ENCODE measurements around the gene FAM171A2. TPM values are rescaled to one million over a fixed set of nuclear protein-coding genes. Genes with fewer than 3 reads are reported as not detected.

FAM171A2 gene
- polyA plus RNA-seq, 2 of the 4 experiments (the other 2 are of a cell fraction), result 1.8 to 3.9 TPM

GRCh38 chr17:44384281-44384822 is 20.7 kb upstream of the FAM171A2 start:
- Histone ChIP-seq H3K4me2 (peak overlapping the region; percentile 87), H3K4me3 (no peak overlapping the region), H3K27ac (peak overlapping the region in 1 of 2 experiments; percentile 86; a peak in 3 of 6 replicates), H3K4me1 (peaks cover 3% of the 10 kb centered on the region; the same call in 1 of the 3 replicates), H3K9me3 (no peaks in the 10 kb centered on the region)
- WGBS (ENCODE audit: missing lambda C conversion rate), result 94% methylated on average over 29 of the region's 29 CpGs
- ChIA-PET POLR2A (interaction anchor here (1.3 kb wide), 1 partner anchor 119 kb away, joined by 4 read pairs; the partner anchor contains the start of gene GPATCH8), CTCF (interaction anchor here (0.8 to 2.8 kb wide), 9 partner anchors 9 to 139 kb away, joined by 3 to 19 read pairs (median 3); partner anchors contain the start of gene FAM171A2)
- no peak for DNase-seq (ENCODE audit: low read depth in 1 of 2, low spot score in 1 of 2)
- no peak for TF ChIP-seq CHD2 (IDR thresholded peaks at IDR 0.05; ENCODE audit: low read length, partially characterized antibody)
- TF ChIP-seq USF2 (IDR thresholded peaks at IDR 0.05), result no peak
- no peak for TF ChIP-seq PBX3 (IDR thresholded peaks at IDR 0.05)
- no peak for TF ChIP-seq FOSL2 (IDR thresholded peaks at IDR 0.05)
- no peak for TF ChIP-seq FOSL2 (CRISPR knock-in tag; IDR thresholded peaks at IDR 0.05)
- no peak for TF ChIP-seq POLR2AphosphoS2 (conservative IDR thresholded peaks at IDR 0.05; ENCODE audit: low read length)
- no peak for TF ChIP-seq ZSCAN20 (CRISPR knock-in tag; IDR thresholded peaks at IDR 0.05)
- TF ChIP-seq NR3C1 (IDR thresholded peaks at IDR 0.05), result no peak
- TF ChIP-seq MAFK (IDR thresholded peaks at IDR 0.05; ENCODE audit: partially characterized antibody), result no peak
- no peak for TF ChIP-seq SMC3 (IDR thresholded peaks at IDR 0.05)
- TF ChIP-seq HES2 (IDR thresholded peaks at IDR 0.05), result no peak
- no peak for TF ChIP-seq TP53 (CRISPR knock-in tag; IDR thresholded peaks at IDR 0.05)
- TF ChIP-seq BCL3 (IDR thresholded peaks at IDR 0.05), result no peak
- no peak for TF ChIP-seq MAX (IDR thresholded peaks at IDR 0.05)
- no peak for TF ChIP-seq FOSB (CRISPR knock-in tag; IDR thresholded peaks at IDR 0.05)
- no peak for TF ChIP-seq RNF2 (IDR thresholded peaks at IDR 0.05; ENCODE audit: borderline replicate concordance, low read depth)
- no peak for TF ChIP-seq ZFP36 (IDR thresholded peaks at IDR 0.05; ENCODE audit: borderline replicate concordance, partially characterized antibody)
- TF ChIP-seq RFX5 (IDR thresholded peaks at IDR 0.05), result no peak
- no peak for TF ChIP-seq FOXS1 (CRISPR knock-in tag; IDR thresholded peaks at IDR 0.05)
- no peak for TF ChIP-seq BHLHE40 (IDR thresholded peaks at IDR 0.05; ENCODE audit: low read depth, low read length)
- TF ChIP-seq PHF8 (IDR thresholded peaks at IDR 0.05; ENCODE audit: borderline replicate concordance, low read depth), result no peak
- no peak; a peak in 1 of 6 replicates for ATAC-seq
- FAIRE-seq, result no peak

- FAIRE-seq (no peak), ATAC-seq (no peak), DNase-seq (ENCODE audit: low read depth in 1 of 2, low spot score in 1 of 2) (no peak)
- Histone ChIP-seq H3K9me3 (no peaks in the 10 kb centered on the region), H3K4me1 (peaks cover 3% of the 10 kb centered on the region; the same call in 1 of the 3 replicates), H3K4me3 (no peak overlapping the region), H3K4me2 (no peak overlapping the region), H3K27ac (no peak overlapping the region)
- 92% methylated on average over 11 of the region's 16 CpGs for WGBS (ENCODE audit: missing lambda C conversion rate)
- CTCF ChIA-PET, result interaction anchor here (0.8 to 2.3 kb wide), 3 partner anchors 20 to 139 kb away, joined by 3 to 11 read pairs (median 6); partner anchors contain the start of gene FAM171A2
- POLR2A ChIA-PET, result no interaction called here
- TF ChIP-seq PHF8 (IDR thresholded peaks at IDR 0.05; ENCODE audit: borderline replicate concordance, low read depth) (no peak), CTCF (IDR thresholded peaks at IDR 0.05) (no peak), HOXB13 (CRISPR knock-in tag; IDR thresholded peaks at IDR 0.05; ENCODE audit: low read depth) (no peak), E2F6 (IDR thresholded peaks at IDR 0.05; ENCODE audit: borderline replicate concordance, low read depth) (no peak), ATOH8 (CRISPR knock-in tag; IDR thresholded peaks at IDR 0.05; ENCODE audit: low read depth) (no peak), ZC3H11A (IDR thresholded peaks at IDR 0.05) (no peak), FOXS1 (CRISPR knock-in tag; IDR thresholded peaks at IDR 0.05) (no peak), MAX (IDR thresholded peaks at IDR 0.05) (no peak), KDM1A (IDR thresholded peaks at IDR 0.05; ENCODE audit: low read depth) (no peak), BHLHE40 (IDR thresholded peaks at IDR 0.05; ENCODE audit: low read depth, low read length) (no peak)
These were observed 20.2 kb upstream of the FAM171A2 start for GRCh38 chr17:44383861-44384260.
